HG02870 (cell line): ENCODE data around the gene KRTAP5-9.
"Not testable (repeated sequence)": the region's sequence is repeated elsewhere in the genome, so short reads cannot be mapped to it uniquely, and the experiment has no call there.

Experiments used
- ATAC-seq: cut with Tn5 transposase; IDR thresholded peaks from one replicate; pipeline ENCODE4 v1.9.1; 2021; ENCODE audit warnings: mild to moderate bottlenecking, moderate library complexity; ENCODE audit not compliant: unreplicated experiment

KRTAP5-9 gene

GRCh38 chr11:71581826-71582225 is 33.6 kb downstream of the KRTAP5-9 start:
- no peak for ATAC-seq

- ATAC-seq: no peak
Measured at GRCh38 chr11:71582309-71582895, 34.2 kb downstream of the KRTAP5-9 start, which contains the start of gene KRTAP5-11. Gene KRTAP5-11 (minus strand): TSS chr11:71582875. CDS start chr11:71582837, 38 bp downstream.

- not testable (repeated sequence) for ATAC-seq
Measured at GRCh38 chr11:71582969-71583368, 34.7 kb downstream of the KRTAP5-9 start.

- ATAC-seq: not testable (repeated sequence)
Measured at GRCh38 chr11:71585673-71586072, 37.5 kb downstream of the KRTAP5-9 start.

- ATAC-seq: not testable (repeated sequence)
Measured at GRCh38 chr11:71588314-71588713, 40.1 kb downstream of the KRTAP5-9 start.

GRCh38 chr11:71588822-71589545 is 40.8 kb downstream of the KRTAP5-9 start:
- not testable (repeated sequence) for ATAC-seq

GRCh38 chr11:71589546-71589920 is 41.3 kb downstream of the KRTAP5-9 start:
- ATAC-seq: not testable (repeated sequence)
